HG03045 (cell line): ENCODE data around the gene EPS8.

ENCODE experiments used
- ATAC-seq: cut with Tn5 transposase; IDR thresholded peaks from one replicate; pipeline ENCODE4 v1.9.1; 2021; ENCODE audit warnings: mild to moderate bottlenecking, moderate library complexity; ENCODE audit not compliant: unreplicated experiment

EPS8 gene

GRCh38 chr12:15720295-15720694, 68.9 kb downstream of the EPS8 start:
- no peak for ATAC-seq

- no peak for ATAC-seq
Observed at GRCh38 chr12:15719230-15719629, 70.0 kb downstream of the EPS8 start.

- ATAC-seq = no peak
Observed at GRCh38 chr12:15717940-15718567, 71.1 kb downstream of the EPS8 start.

- ATAC-seq = no peak
Observed at GRCh38 chr12:15716581-15716980, 72.6 kb downstream of the EPS8 start.

GRCh38 chr12:15714256-15714655, 74.9 kb downstream of the EPS8 start:
- ATAC-seq = no peak

- ATAC-seq = no peak
Observed at GRCh38 chr12:15712823-15713660, 76.1 kb downstream of the EPS8 start.

- ATAC-seq = no peak
Observed at GRCh38 chr12:15712160-15712559, 77.0 kb downstream of the EPS8 start.

- no peak for ATAC-seq
Observed at GRCh38 chr12:15710860-15711510, 78.2 kb downstream of the EPS8 start.

- no peak for ATAC-seq
Observed at GRCh38 chr12:15709551-15709950, 79.6 kb downstream of the EPS8 start.

- ATAC-seq = no peak
Observed at GRCh38 chr12:15708396-15709076, 80.7 kb downstream of the EPS8 start.

- ATAC-seq = no peak
Observed at GRCh38 chr12:15707516-15708199, 81.5 kb downstream of the EPS8 start.

GRCh38 chr12:15706010-15706676, 83.0 kb downstream of the EPS8 start:
- ATAC-seq = no peak

- ATAC-seq = no peak
Observed at GRCh38 chr12:15705606-15706005, 83.6 kb downstream of the EPS8 start.

GRCh38 chr12:15702276-15702675, 86.9 kb downstream of the EPS8 start:
- ATAC-seq = no peak

- ATAC-seq = no peak
Observed at GRCh38 chr12:15701631-15702156, 87.5 kb downstream of the EPS8 start.

- no peak for ATAC-seq
Observed at GRCh38 chr12:15701206-15701605, 88.0 kb downstream of the EPS8 start.

- peak; percentile 52 for ATAC-seq
Observed at GRCh38 chr12:15700595-15700994, 88.6 kb downstream of the EPS8 start.

GRCh38 chr12:15699886-15700285, 89.3 kb downstream of the EPS8 start:
- no peak for ATAC-seq

GRCh38 chr12:15698377-15698871, 90.8 kb downstream of the EPS8 start:
- ATAC-seq = no peak

- no peak for ATAC-seq
Observed at GRCh38 chr12:15697201-15697600, 92.0 kb downstream of the EPS8 start.
